ENCODE data around the gene BLMH. TPM values are rescaled to one million over a fixed set of nuclear protein-coding genes. Genes with fewer than 3 reads are reported as not detected.

Gene BLMH
- total and polyA plus RNA-seq, 7 experiments from 2014 or later: 17.7 to 57.5 (median 30.9) TPM

- intact Hi-C loops (cut with micrococcal nuclease): no loop called here
- H3K36me3 Mint-ChIP-seq: peaks cover 24 to 61% (median 40%) of the 10 kb centered on the region in 5 donors
- DNase-seq: no peak
- H3K4me1 Mint-ChIP-seq: peaks cover 0 to 6% (median 0%) of the 10 kb centered on the region in 7 donors
- H3K27me3 ChIP-seq (ENCODE audit: control insufficient read depth in 2 of 2, insufficient read depth in 2 of 2, low read length in 2 of 2): no peaks in the 10 kb centered on the region
- no peaks in the 10 kb centered on the region for H3K9me3 Mint-ChIP-seq
- no peak overlapping the region for H3K27ac ChIP-seq (ENCODE audit: low read depth, low read length)
- H3K36me3 ChIP-seq (ENCODE audit: control insufficient read depth in 2 of 3, insufficient read depth in 3 of 3, low read length in 3 of 3): peaks cover 8 to 54% (median 16%) of the 10 kb centered on the region in 3 experiments
- H3K4me1 ChIP-seq (ENCODE audit: control insufficient read depth in 2 of 2, insufficient read depth in 2 of 2, low read length in 2 of 2): no peaks in the 10 kb centered on the region
- POLR2A ChIA-PET: interaction anchor here (0.8 to 1.2 kb wide), 2 partner anchors 14 to 19 kb away, joined by 3 to 4 read pairs; no protein-coding TSS in a partner anchor
- H3K4me3 ChIP-seq (ENCODE audit: low read length): no peak overlapping the region
- no peaks in the 10 kb centered on the region for H3K9me3 ChIP-seq (ENCODE audit: control insufficient read depth in 2 of 3, low read length in 3 of 3)
- no peaks in the 10 kb centered on the region for H3K27me3 Mint-ChIP-seq
- H3K4me3 Mint-ChIP-seq: no peak overlapping the region
- no peak for ATAC-seq
- peak overlapping the region in 1 of 9 donors; percentile 26 for H3K27ac Mint-ChIP-seq
- CTCF ChIA-PET: interaction anchor here (0.7 to 1.2 kb wide), 2 partner anchors 13 to 62 kb away, joined by 3 read pairs; no protein-coding TSS in a partner anchor
Observed at GRCh38 chr17:30273373-30273772, 18.4 kb downstream of the BLMH start.

- Histone ChIP-seq H3K36me3 (ENCODE audit: control insufficient read depth in 2 of 3, insufficient read depth in 3 of 3, low read length in 3 of 3) (peaks cover 15 to 69% (median 17%) of the 10 kb centered on the region in 3 experiments), H3K4me3 (ENCODE audit: low read length) (no peak overlapping the region), H3K4me1 (ENCODE audit: control insufficient read depth in 2 of 2, insufficient read depth in 2 of 2, low read length in 2 of 2) (no peaks in the 10 kb centered on the region), H3K27ac (ENCODE audit: low read depth, low read length) (no peak overlapping the region), H3K27me3 (ENCODE audit: control insufficient read depth in 2 of 2, insufficient read depth in 2 of 2, low read length in 2 of 2) (no peaks in the 10 kb centered on the region), H3K9me3 (ENCODE audit: control insufficient read depth in 2 of 3, low read length in 3 of 3) (no peaks in the 10 kb centered on the region)
- H3K4me3 Mint-ChIP-seq: no peak overlapping the region
- H3K36me3 Mint-ChIP-seq: peaks cover 25 to 70% (median 51%) of the 10 kb centered on the region in 5 donors
- no peak overlapping the region for H3K27ac Mint-ChIP-seq
- H3K4me1 Mint-ChIP-seq: peaks cover 0 to 5% (median 0%) of the 10 kb centered on the region in 7 donors
- DNase-seq (no peak), ATAC-seq (no peak)
- no peaks in the 10 kb centered on the region for H3K27me3 Mint-ChIP-seq
- intact Hi-C loops (cut with micrococcal nuclease): loop anchor here in 1 of 2 donors (2.0 kb wide), 1 partner anchor 66 kb away; no protein-coding TSS in a partner anchor
- ChIA-PET CTCF (interaction anchor here (1.0 kb wide), 1 partner anchor 66 kb away, joined by 4 read pairs; no protein-coding TSS in a partner anchor), POLR2A (no interaction called here)
- H3K9me3 Mint-ChIP-seq: no peaks in the 10 kb centered on the region
Observed at GRCh38 chr17:30271102-30271501, 20.6 kb downstream of the BLMH start.

GRCh38 chr17:30267625-30268024 lies 24.1 kb downstream of the BLMH start:
- H3K9me3 Mint-ChIP-seq: no peaks in the 10 kb centered on the region
- H3K4me3 ChIP-seq (ENCODE audit: low read length): no peak overlapping the region
- POLR2A ChIA-PET: no interaction called here
- H3K36me3 Mint-ChIP-seq: peaks cover 16 to 65% (median 38%) of the 10 kb centered on the region in 5 donors
- DNase-seq (no peak), ATAC-seq (no peak)
- H3K4me1 Mint-ChIP-seq: no peaks in the 10 kb centered on the region
- CTCF ChIA-PET: interaction anchor here (1.2 kb wide), 1 partner anchor 169 kb away, joined by 4 read pairs; no protein-coding TSS in a partner anchor
- intact Hi-C loops (cut with micrococcal nuclease): no loop called here
- H3K4me1 ChIP-seq (ENCODE audit: control insufficient read depth in 2 of 2, insufficient read depth in 2 of 2, low read length in 2 of 2): no peaks in the 10 kb centered on the region
- H3K27ac ChIP-seq (ENCODE audit: low read depth, low read length): no peak overlapping the region
- H3K4me3 Mint-ChIP-seq: no peak overlapping the region
- H3K36me3 ChIP-seq (ENCODE audit: control insufficient read depth in 2 of 3, insufficient read depth in 3 of 3, low read length in 3 of 3): peaks cover 10 to 78% (median 15%) of the 10 kb centered on the region in 3 experiments
- H3K27me3 ChIP-seq (ENCODE audit: control insufficient read depth in 2 of 2, insufficient read depth in 2 of 2, low read length in 2 of 2): no peaks in the 10 kb centered on the region
- H3K9me3 ChIP-seq (ENCODE audit: control insufficient read depth in 2 of 3, low read length in 3 of 3): no peaks in the 10 kb centered on the region
- no peaks in the 10 kb centered on the region for H3K27me3 Mint-ChIP-seq
- peak overlapping the region in 2 of 9 donors; percentile 37 to 49 for H3K27ac Mint-ChIP-seq

- Histone ChIP-seq H3K27ac (ENCODE audit: low read depth, low read length) (no peak overlapping the region), H3K27me3 (ENCODE audit: control insufficient read depth in 2 of 2, insufficient read depth in 2 of 2, low read length in 2 of 2) (no peaks in the 10 kb centered on the region), H3K36me3 (ENCODE audit: control insufficient read depth in 2 of 3, insufficient read depth in 3 of 3, low read length in 3 of 3) (peaks cover 7 to 64% (median 17%) of the 10 kb centered on the region in 3 experiments), H3K4me3 (ENCODE audit: low read length) (no peak overlapping the region), H3K4me1 (ENCODE audit: control insufficient read depth in 2 of 2, insufficient read depth in 2 of 2, low read length in 2 of 2) (no peaks in the 10 kb centered on the region), H3K9me3 (ENCODE audit: control insufficient read depth in 2 of 3, low read length in 3 of 3) (no peaks in the 10 kb centered on the region)
- Mint-ChIP-seq H3K27me3 (no peaks in the 10 kb centered on the region), H3K4me3 (no peak overlapping the region), H3K4me1 (peaks cover 0 to 8% (median 2%) of the 10 kb centered on the region in 7 donors), H3K27ac (no peak overlapping the region), H3K9me3 (no peaks in the 10 kb centered on the region), H3K36me3 (peaks cover 13 to 69% (median 37%) of the 10 kb centered on the region in 5 donors)
- ChIA-PET CTCF (interaction anchor here (0.5 kb wide), 1 partner anchor 481 kb away, joined by 3 read pairs; no protein-coding TSS in a partner anchor), POLR2A (interaction anchor here (0.6 kb wide), 1 partner anchor 72 kb away, joined by 3 read pairs; no protein-coding TSS in a partner anchor)
- ATAC-seq (no peak), DNase-seq (no peak)
- intact Hi-C loops (cut with micrococcal nuclease): no loop called here
Observed at GRCh38 chr17:30263552-30264333, 28.0 kb downstream of the BLMH start.

- H3K36me3 Mint-ChIP-seq: peaks cover 7 to 61% (median 28%) of the 10 kb centered on the region in 5 donors
- H3K4me3 ChIP-seq (ENCODE audit: low read length): no peak overlapping the region
- ChIA-PET POLR2A (no interaction called here), CTCF (interaction anchor here (1.8 kb wide), 1 partner anchor 80 kb away, joined by 5 read pairs; no protein-coding TSS in a partner anchor)
- peaks cover 0 to 11% (median 5%) of the 10 kb centered on the region in 7 donors for H3K4me1 Mint-ChIP-seq
- no peak overlapping the region for H3K27ac Mint-ChIP-seq
- intact Hi-C loops (cut with micrococcal nuclease): no loop called here
- no peak overlapping the region for H3K4me3 Mint-ChIP-seq
- ATAC-seq: no peak
- no peak for DNase-seq
- H3K27me3 Mint-ChIP-seq: no peaks in the 10 kb centered on the region
- H3K9me3 ChIP-seq (ENCODE audit: control insufficient read depth in 2 of 3, low read length in 3 of 3): no peaks in the 10 kb centered on the region
- H3K27me3 ChIP-seq (ENCODE audit: control insufficient read depth in 2 of 2, insufficient read depth in 2 of 2, low read length in 2 of 2): no peaks in the 10 kb centered on the region
- H3K27ac ChIP-seq (ENCODE audit: low read depth, low read length): no peak overlapping the region
- H3K9me3 Mint-ChIP-seq: no peaks in the 10 kb centered on the region
- H3K36me3 ChIP-seq (ENCODE audit: control insufficient read depth in 2 of 3, insufficient read depth in 3 of 3, low read length in 3 of 3): peaks cover 0 to 34% (median 13%) of the 10 kb centered on the region in 3 experiments
- H3K4me1 ChIP-seq (ENCODE audit: control insufficient read depth in 2 of 2, insufficient read depth in 2 of 2, low read length in 2 of 2): no peaks in the 10 kb centered on the region
Observed at GRCh38 chr17:30256756-30257506, 34.8 kb downstream of the BLMH start.

GRCh38 chr17:30254150-30254549 lies 37.6 kb downstream of the BLMH start:
- ChIA-PET POLR2A (no interaction called here), CTCF (no interaction called here)
- H3K9me3 ChIP-seq (ENCODE audit: control insufficient read depth in 2 of 3, low read length in 3 of 3): no peaks in the 10 kb centered on the region
- peaks cover under 1 to 40% (median 3%) of the 10 kb centered on the region in 3 experiments for H3K36me3 ChIP-seq (ENCODE audit: control insufficient read depth in 2 of 3, insufficient read depth in 3 of 3, low read length in 3 of 3)
- H3K27me3 ChIP-seq (ENCODE audit: control insufficient read depth in 2 of 2, insufficient read depth in 2 of 2, low read length in 2 of 2): no peaks in the 10 kb centered on the region
- H3K4me3 Mint-ChIP-seq: no peak overlapping the region
- no peaks in the 10 kb centered on the region for H3K9me3 Mint-ChIP-seq
- H3K27ac Mint-ChIP-seq: no peak overlapping the region
- intact Hi-C loops (cut with micrococcal nuclease): no loop called here
- no peaks in the 10 kb centered on the region for H3K27me3 Mint-ChIP-seq
- H3K4me1 Mint-ChIP-seq: peaks cover 0 to 10% (median under 1%) of the 10 kb centered on the region in 7 donors
- H3K4me3 ChIP-seq (ENCODE audit: low read length): no peak overlapping the region
- peaks cover 7 to 57% (median 30%) of the 10 kb centered on the region in 5 donors for H3K36me3 Mint-ChIP-seq
- H3K4me1 ChIP-seq (ENCODE audit: control insufficient read depth in 2 of 2, insufficient read depth in 2 of 2, low read length in 2 of 2): no peaks in the 10 kb centered on the region
- no peak for DNase-seq
- no peak overlapping the region for H3K27ac ChIP-seq (ENCODE audit: low read depth, low read length)
- no peak for ATAC-seq
